Right cardiac atrium (tissue), 5 donors: ENCODE measurements around the gene RAPGEF4. TPM values are rescaled to one million over a fixed set of nuclear protein-coding genes. Genes with fewer than 3 reads are reported as not detected.

Experiments
- ATAC-seq, 2 donors: fragments of 200-7000 bp; cut with Tn5 transposase; one replicate each; pipeline versions ENCODE4 v1.8.0 to v1.9.1; 2020; ENCODE audit warnings: moderate library complexity in 2 of 2, mild to moderate bottlenecking in 1 of 2
- DNase-seq, 3 donors: peaks; one replicate each; pipeline ENCODE4 v3.0.0-alpha.2; 2020
- H3K27ac ChIP-seq: one replicate; pipeline ENCODE4 v1.5.1; 2013; ENCODE audit warnings: mild to moderate bottlenecking, low read length, control low read depth, moderate library complexity
- H3K27me3 ChIP-seq: one replicate; pipeline ENCODE4 v1.6.1; 2013; ENCODE audit not compliant: control insufficient read depth, insufficient read depth
- H3K4me1 ChIP-seq: one replicate; pipeline ENCODE4 v1.6.1; 2013; ENCODE audit warnings: low read length; ENCODE audit not compliant: control insufficient read depth, insufficient read depth
- H3K4me3 ChIP-seq: one replicate; pipeline ENCODE4 v1.5.1; 2013; ENCODE audit warnings: low read length, control low read depth
- H3K9me3 ChIP-seq: one replicate; pipeline ENCODE4 v1.6.1; 2013; ENCODE audit warnings: low read length; ENCODE audit not compliant: control insufficient read depth
- WGBS: extraction: QIAGEN DNeasy Blood & Tissue Kit; methylation state at CpG from one replicate; pipeline ENCODE4 v1.1.7; 2013; 5-methylcytosine and 5-hydroxymethylcytosine counted together
- intact Hi-C, 4 donors: fragments of 100-400 bp; cut with DNase I; formaldehyde crosslinking; loops; one replicate each; pipeline versions ENCODE4 v1.11.0 to v1.14.0; 2022 to 2023
- polyA plus RNA-seq: library from polyadenylated mRNA; stranded (reverse); fragments of 200-250 nt; gene quantifications from one replicate; pipeline ENCODE4 v1.2.3, GENCODE V29; 2013
- total RNA-seq, 4 donors: library from RNA; stranded (reverse); fragmentation: NEBNext Ultra II Directional; extraction: Animal tissue kit (Norgen Biotek cat#: 25700); gene quantifications; one replicate each; pipeline ENCODE4 v1.2.1, GENCODE V29; 2021
- donor health status: healthy with polysubstance abuse.
- donor health status: DM: no; HTN: yes; CAD: no.
- donor health status: DM: no; HTN: no; CAD: no.
- donor health status: DM: no; HTN: yes; CAD: no; lungs with severe emphysema.
- donor health status: DM: yes; HTN: yes; CAD: no.

Gene RAPGEF4
- total and polyA plus RNA-seq, 5 donors, result 5.9 to 11.3 (median 8.8) TPM

GRCh38 chr2:172991031-172991430 is 255.4 kb downstream of the RAPGEF4 start:
- H3K27ac ChIP-seq, result no peak overlapping the region
- ATAC-seq (no peak), DNase-seq (no peak)
- intact Hi-C loops, result no loop called here
- WGBS, result 84% methylated on average over 7 of the region's 7 CpGs
- H3K9me3 ChIP-seq, result no peaks in the 10 kb centered on the region
- no peaks in the 10 kb centered on the region for H3K27me3 ChIP-seq
- no peaks in the 10 kb centered on the region for H3K4me1 ChIP-seq
- no peak overlapping the region for H3K4me3 ChIP-seq

- H3K4me1 ChIP-seq, result no peaks in the 10 kb centered on the region
- WGBS, result 86% methylated on average over 4 of the region's 4 CpGs
- no peaks in the 10 kb centered on the region for H3K9me3 ChIP-seq
- intact Hi-C loops, result no loop called here
- H3K27me3 ChIP-seq, result no peaks in the 10 kb centered on the region
- ATAC-seq (no peak), DNase-seq (no peak)
- no peak overlapping the region for H3K27ac ChIP-seq
- H3K4me3 ChIP-seq, result no peak overlapping the region
These were observed 257.5 kb downstream of the RAPGEF4 start for GRCh38 chr2:172993139-172993538.

GRCh38 chr2:172993931-172994717 is 258.5 kb downstream of the RAPGEF4 start:
- Histone ChIP-seq H3K9me3 (no peaks in the 10 kb centered on the region), H3K4me3 (no peak overlapping the region), H3K4me1 (no peaks in the 10 kb centered on the region), H3K27ac (no peak overlapping the region), H3K27me3 (no peaks in the 10 kb centered on the region)
- intact Hi-C loops, result no loop called here
- 91% methylated on average over 11 of the region's 11 CpGs for WGBS
- no peak for ATAC-seq
- no peak for DNase-seq

- H3K27ac ChIP-seq, result no peak overlapping the region
- intact Hi-C loops, result no loop called here
- no peak for DNase-seq
- no peak for ATAC-seq
- no peaks in the 10 kb centered on the region for H3K4me1 ChIP-seq
- H3K27me3 ChIP-seq, result no peaks in the 10 kb centered on the region
- 96% methylated on average over 2 of the region's 2 CpGs for WGBS
- H3K9me3 ChIP-seq, result no peaks in the 10 kb centered on the region
- H3K4me3 ChIP-seq, result no peak overlapping the region
These were observed 259.2 kb downstream of the RAPGEF4 start for GRCh38 chr2:172994864-172995263.

- no peak overlapping the region for H3K4me3 ChIP-seq
- 70% methylated on average over 14 of the region's 14 CpGs for WGBS
These were observed 259.9 kb downstream of the RAPGEF4 start for GRCh38 chr2:172995323-172996244.

GRCh38 chr2:172996387-172996961 is 260.8 kb downstream of the RAPGEF4 start:
- 75% methylated on average over 5 of the region's 5 CpGs for WGBS
- intact Hi-C loops, result no loop called here
- Histone ChIP-seq H3K27ac (no peak overlapping the region), H3K9me3 (no peaks in the 10 kb centered on the region), H3K4me1 (peaks cover 2% of the 10 kb centered on the region), H3K27me3 (no peaks in the 10 kb centered on the region), H3K4me3 (no peak overlapping the region)
- DNase-seq (no peak), ATAC-seq (no peak)

More at GRCh38 chr2:172995323-172996244, 259.9 kb downstream of the RAPGEF4 start:
- intact Hi-C loops, result no loop called here
- peak in 2 of 3 donors; percentile 24 to 62 for DNase-seq
- Histone ChIP-seq H3K27me3 (no peaks in the 10 kb centered on the region), H3K4me1 (peaks cover 2% of the 10 kb centered on the region), H3K27ac (no peak overlapping the region), H3K9me3 (no peaks in the 10 kb centered on the region)
- ATAC-seq, result peak; percentile 68 to 89

- 94% methylated on average over 2 of the region's 2 CpGs for WGBS
- no peak for ATAC-seq
These were observed 261.4 kb downstream of the RAPGEF4 start for GRCh38 chr2:172997031-172997430.

GRCh38 chr2:172998547-172999272 is 263.1 kb downstream of the RAPGEF4 start:
- no peak overlapping the region for H3K27ac ChIP-seq
- intact Hi-C loops, result no loop called here
- H3K4me1 ChIP-seq, result peaks cover 2% of the 10 kb centered on the region
- H3K27me3 ChIP-seq, result no peaks in the 10 kb centered on the region
- ATAC-seq (no peak), DNase-seq (no peak)
- H3K4me3 ChIP-seq, result no peak overlapping the region
- WGBS, result 80% methylated on average over 2 of the region's 2 CpGs
- no peaks in the 10 kb centered on the region for H3K9me3 ChIP-seq

More at GRCh38 chr2:172997031-172997430, 261.4 kb downstream of the RAPGEF4 start:
- Histone ChIP-seq H3K27ac (no peak overlapping the region), H3K4me3 (no peak overlapping the region), H3K4me1 (peaks cover 2% of the 10 kb centered on the region), H3K9me3 (no peaks in the 10 kb centered on the region), H3K27me3 (no peaks in the 10 kb centered on the region)
- intact Hi-C loops, result no loop called here
- no peak for DNase-seq

- DNase-seq, result no peak
- H3K27ac ChIP-seq, result no peak overlapping the region
- peaks cover 2% of the 10 kb centered on the region for H3K4me1 ChIP-seq
- H3K9me3 ChIP-seq, result no peaks in the 10 kb centered on the region
- ATAC-seq, result peak; percentile 82 to 89
- intact Hi-C loops, result no loop called here
- 79% methylated on average over 4 of the region's 4 CpGs for WGBS
- H3K4me3 ChIP-seq, result no peak overlapping the region
- H3K27me3 ChIP-seq, result no peaks in the 10 kb centered on the region
These were observed 264.2 kb downstream of the RAPGEF4 start for GRCh38 chr2:172999641-173000386.
